A549 (cell line): Measurements from ENCODE around the gene MPRIP.

Source experiments
- CHD2 ChIP-seq: fragments of 150-350 bp; IDR thresholded peaks from 2 replicates; pipeline ENCODE4 v1.6.1; 2014; ENCODE audit warnings: low read length; ENCODE audit not compliant: partially characterized antibody
- CTCF ChIP-seq: fragments of >200 bp; sonication (Bioruptor Twin); formaldehyde crosslinking; IDR thresholded peaks from 3 replicates; pipeline ENCODE4 v1.5.1; 2016
- ELK1 ChIP-seq: fragments of 150-350 bp; IDR thresholded peaks from 2 replicates; pipeline ENCODE4 v1.6.1; 2014; ENCODE audit warnings: low read depth, mild to moderate bottlenecking, low read length
- PBX3 ChIP-seq: IDR thresholded peaks from 2 replicates; pipeline ENCODE4 v1.6.1; 2012
- POLR2A ChIP-seq: IDR thresholded peaks from 2 replicates; pipeline ENCODE4 v1.6.1; 2012; ENCODE audit warnings: mild to moderate bottlenecking, low read length
- RAD21 ChIP-seq, 2 experiments: fragments of >200 bp in 1 of 2; sonication (Bioruptor Twin) in 1 of 2; formaldehyde crosslinking in 1 of 2; IDR thresholded peaks in 1 of 2; conservative IDR thresholded peaks in 1 of 2; 2 replicates in 1 of 2; 3 replicates in 1 of 2; pipeline ENCODE4 v1.6.1; 2012 to 2018; ENCODE audit warnings: inconsistent platforms in 1 of 2

GRCh38 chr17:17176341-17176740, 134.1 kb downstream of the MPRIP start:
- TF ChIP-seq CTCF (no peak), CHD2 (no peak), POLR2A (no peak), ELK1 (no peak), PBX3 (no peak), RAD21 (conservative IDR thresholded peaks at IDR 0.05 in 1 of 2, IDR thresholded peaks at IDR 0.05 in 1 of 2) (no peak)
